ENCODE results near the gene IQGAP2. TPM values are rescaled to one million over a fixed set of nuclear protein-coding genes. Genes with fewer than 3 reads are reported as not detected.

Gene IQGAP2
- polyA plus RNA-seq, 1 donor (not counting 4 experiments of a cell fraction or from before 2014, with no cell fraction given): 0.14 TPM

DNA sequence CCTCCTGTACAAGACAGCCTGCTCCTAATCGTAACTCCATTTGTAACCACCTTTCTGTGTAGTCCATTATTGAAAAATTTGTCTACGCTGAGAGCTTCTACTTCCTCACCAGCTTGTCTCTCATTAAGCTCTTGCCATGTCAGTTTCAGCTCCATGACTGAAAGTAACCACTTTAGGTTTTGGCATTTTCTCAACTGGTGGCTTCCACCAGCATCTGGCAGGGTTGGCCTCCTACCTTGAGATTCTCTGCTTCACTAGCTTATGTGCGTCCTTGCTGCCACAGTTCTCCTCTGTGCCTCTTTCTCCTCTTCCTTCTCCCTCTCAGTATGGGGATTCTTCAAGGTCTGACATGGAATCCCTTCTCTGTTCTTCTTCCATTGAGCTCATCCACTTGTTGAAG, 188.3 kb downstream of the IQGAP2 start:
- FAIRE-seq: no peak
- Histone ChIP-seq H3K9me3 (ENCODE audit: control insufficient read depth, low read depth, low read length) (no peaks in the 10 kb centered on the region), H3K4me2 (ENCODE audit: control insufficient read depth, extremely low read depth, insufficient read depth, low read depth, low read length) (no peak overlapping the region), H4K20me1 (ENCODE audit: control insufficient read depth, extremely low read depth, insufficient read depth, low read length) (no peaks in the 10 kb centered on the region), H3K27me3 (ENCODE audit: control insufficient read depth, extremely low read depth, insufficient read depth, low read length) (peaks cover 4% of the 10 kb centered on the region), H3K36me3 (ENCODE audit: control insufficient read depth in 2 of 2, extremely low read depth in 1 of 2, insufficient read depth in 2 of 2, low read length in 2 of 2) (no peaks in the 10 kb centered on the region), H2AFZ (ENCODE audit: control insufficient read depth, low read length) (no peak overlapping the region), H3K4me3 (ENCODE audit: control insufficient read depth in 2 of 3, extremely low read depth in 1 of 3, insufficient read depth in 2 of 3, low read depth in 1 of 3, low read length in 3 of 3) (no peak overlapping the region), H3K4me1 (ENCODE audit: control insufficient read depth, extremely low read depth, insufficient read depth, low read length) (no peaks in the 10 kb centered on the region), H3K9me1 (ENCODE audit: control insufficient read depth, extremely low read depth, insufficient read depth, low read length) (no peaks in the 10 kb centered on the region), H3K9ac (ENCODE audit: control insufficient read depth, extremely low read depth, insufficient read depth, low read length) (no peak overlapping the region), H3K27ac (ENCODE audit: control insufficient read depth, insufficient read depth, low read length) (no peak overlapping the region), H3K79me2 (ENCODE audit: control insufficient read depth, insufficient read depth, low read length) (no peaks in the 10 kb centered on the region)
- no peak for TF ChIP-seq EZH2 (IDR thresholded peaks at IDR 0.05; ENCODE audit: low read length)
- TF ChIP-seq, protein P1, sequence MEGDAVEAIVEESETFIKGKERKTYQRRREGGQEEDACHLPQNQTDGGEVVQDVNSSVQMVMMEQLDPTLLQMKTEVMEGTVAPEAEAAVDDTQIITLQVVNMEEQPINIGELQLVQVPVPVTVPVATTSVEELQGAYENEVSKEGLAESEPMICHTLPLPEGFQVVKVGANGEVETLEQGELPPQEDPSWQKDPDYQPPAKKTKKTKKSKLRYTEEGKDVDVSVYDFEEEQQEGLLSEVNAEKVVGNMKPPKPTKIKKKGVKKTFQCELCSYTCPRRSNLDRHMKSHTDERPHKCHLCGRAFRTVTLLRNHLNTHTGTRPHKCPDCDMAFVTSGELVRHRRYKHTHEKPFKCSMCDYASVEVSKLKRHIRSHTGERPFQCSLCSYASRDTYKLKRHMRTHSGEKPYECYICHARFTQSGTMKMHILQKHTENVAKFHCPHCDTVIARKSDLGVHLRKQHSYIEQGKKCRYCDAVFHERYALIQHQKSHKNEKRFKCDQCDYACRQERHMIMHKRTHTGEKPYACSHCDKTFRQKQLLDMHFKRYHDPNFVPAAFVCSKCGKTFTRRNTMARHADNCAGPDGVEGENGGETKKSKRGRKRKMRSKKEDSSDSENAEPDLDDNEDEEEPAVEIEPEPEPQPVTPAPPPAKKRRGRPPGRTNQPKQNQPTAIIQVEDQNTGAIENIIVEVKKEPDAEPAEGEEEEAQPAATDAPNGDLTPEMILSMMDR (optimal IDR thresholded peaks at IDR 0.05 in 1 of 3, IDR thresholded peaks at IDR 0.05 in 1 of 3, conservative IDR thresholded peaks at IDR 0.05 in 1 of 3; ENCODE audit: extremely low read depth in 1 of 3, insufficient read depth in 2 of 3, low read length in 3 of 3): no peak
- no peak for DNase-seq (ENCODE audit: low read depth, low spot score)
- dilution Hi-C loops (cut with MboI; ENCODE audit: extremely low pct_ligation_motif_present, low sequenced_read_pairs): no loop called here

DNA sequence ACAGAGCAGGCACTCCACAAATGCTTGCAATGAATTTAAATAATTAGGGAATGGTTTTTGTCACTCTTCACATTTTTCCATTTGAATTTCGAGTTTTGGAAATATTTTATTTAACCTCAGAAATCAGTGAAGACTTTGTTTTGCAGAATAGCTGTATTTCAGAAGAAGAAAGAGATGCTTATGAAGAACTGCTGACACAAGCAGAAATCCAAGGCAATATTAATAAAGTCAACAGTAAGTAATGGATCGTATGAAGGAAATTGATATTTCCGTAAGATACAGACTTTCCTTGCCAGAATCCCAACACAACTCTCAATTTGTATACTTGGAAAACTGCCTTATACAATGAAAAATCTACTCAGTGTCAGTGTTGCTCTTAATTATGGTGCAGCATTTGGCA, 189.6 kb downstream of the IQGAP2 start:
- H3K9me3 ChIP-seq (ENCODE audit: control insufficient read depth, low read depth, low read length): no peaks in the 10 kb centered on the region
- H3K4me1 ChIP-seq (ENCODE audit: control insufficient read depth, extremely low read depth, insufficient read depth, low read length): no peaks in the 10 kb centered on the region
- dilution Hi-C loops (cut with MboI; ENCODE audit: extremely low pct_ligation_motif_present, low sequenced_read_pairs): no loop called here
- H3K9ac ChIP-seq (ENCODE audit: control insufficient read depth, extremely low read depth, insufficient read depth, low read length): no peak overlapping the region
- TF ChIP-seq, protein P1 (optimal IDR thresholded peaks at IDR 0.05 in 1 of 3, IDR thresholded peaks at IDR 0.05 in 1 of 3, conservative IDR thresholded peaks at IDR 0.05 in 1 of 3; ENCODE audit: extremely low read depth in 1 of 3, insufficient read depth in 2 of 3, low read length in 3 of 3): no peak
- TF ChIP-seq EZH2 (IDR thresholded peaks at IDR 0.05; ENCODE audit: low read length): no peak
- no peak overlapping the region for H3K27ac ChIP-seq (ENCODE audit: control insufficient read depth, insufficient read depth, low read length)
- no peaks in the 10 kb centered on the region for H3K36me3 ChIP-seq (ENCODE audit: control insufficient read depth in 2 of 2, extremely low read depth in 1 of 2, insufficient read depth in 2 of 2, low read length in 2 of 2)
- peaks cover 4% of the 10 kb centered on the region for H3K27me3 ChIP-seq (ENCODE audit: control insufficient read depth, extremely low read depth, insufficient read depth, low read length)
- H2AFZ ChIP-seq (ENCODE audit: control insufficient read depth, low read length): no peak overlapping the region
- no peaks in the 10 kb centered on the region for H3K79me2 ChIP-seq (ENCODE audit: control insufficient read depth, insufficient read depth, low read length)
- H3K4me2 ChIP-seq (ENCODE audit: control insufficient read depth, extremely low read depth, insufficient read depth, low read depth, low read length): no peak overlapping the region
- DNase-seq (ENCODE audit: low read depth, low spot score): no peak
- no peak for FAIRE-seq
- H3K9me1 ChIP-seq (ENCODE audit: control insufficient read depth, extremely low read depth, insufficient read depth, low read length): no peaks in the 10 kb centered on the region
- no peaks in the 10 kb centered on the region for H4K20me1 ChIP-seq (ENCODE audit: control insufficient read depth, extremely low read depth, insufficient read depth, low read length)
- H3K4me3 ChIP-seq (ENCODE audit: control insufficient read depth in 2 of 3, extremely low read depth in 1 of 3, insufficient read depth in 2 of 3, low read depth in 1 of 3, low read length in 3 of 3): no peak overlapping the region

All from keratinocyte (primary cell).